Measurements from ENCODE around the gene GIGYF1. TPM values are rescaled to one million over a fixed set of nuclear protein-coding genes. Genes with fewer than 3 reads are reported as not detected.

Gene GIGYF1
- total and polyA plus RNA-seq, 2 of the 13 experiments (the other 11 are each of a cell fraction or from before 2014, with no cell fraction given): 7.6 to 16.1 TPM

- TF ChIP-seq ZNF10 (CRISPR knock-in tag; IDR thresholded peaks at IDR 0.05; ENCODE audit: borderline replicate concordance, low read depth) (no peak), ATRX (CRISPR knock-in tag; IDR thresholded peaks at IDR 0.05; ENCODE audit: borderline replicate concordance) (no peak), ZFY (CRISPR knock-in tag; IDR thresholded peaks at IDR 0.05) (no peak), SALL2 (CRISPR knock-in tag; IDR thresholded peaks at IDR 0.05) (no peak), ZNF782 (CRISPR knock-in tag; IDR thresholded peaks at IDR 0.05; ENCODE audit: borderline replicate concordance) (no peak), KLF16 (CRISPR knock-in tag; IDR thresholded peaks at IDR 0.05) (no peak; a peak in 1 of 4 replicates), ZNF33A (CRISPR knock-in tag; IDR thresholded peaks at IDR 0.05; ENCODE audit: borderline replicate concordance) (no peak), AFF4 (CRISPR knock-in tag; IDR thresholded peaks at IDR 0.05) (no peak), TP53 (CRISPR knock-in tag; conservative IDR thresholded peaks at IDR 0.05) (no peak), HINFP (CRISPR knock-in tag; IDR thresholded peaks at IDR 0.05; ENCODE audit: low read depth) (no peak), IRF1 (CRISPR knock-in tag; IDR thresholded peaks at IDR 0.05; ENCODE audit: low read depth) (no peak), RNF219 (CRISPR knock-in tag; IDR thresholded peaks at IDR 0.05) (no peak), AHDC1 (CRISPR knock-in tag; IDR thresholded peaks at IDR 0.05; ENCODE audit: borderline replicate concordance) (0 out of 2 replicates have a peak, but pooled peaks have one; percentile 51)
Observed at GRCh38 chr7:100719523-100720278, 25.7 kb upstream of the GIGYF1 start (continued).

All from HepG2 (cell line).